ENCODE measurements around the gene ZNF662. TPM values are rescaled to one million over a fixed set of nuclear protein-coding genes. Genes with fewer than 3 reads are reported as not detected.

ZNF662 gene
- total RNA-seq, 4 donors from 2014 or later = 7.2 to 25.5 (median 19.6) TPM

GRCh38 chr3:42904076-42904475 lies 1.9 kb upstream of the ZNF662 start:
- no peaks in the 10 kb centered on the region for H3K4me1 ChIP-seq
- DNase-seq = no peak
- no peaks in the 10 kb centered on the region for H3K36me3 ChIP-seq
- H3K9me3 ChIP-seq = no peaks in the 10 kb centered on the region
- H3K27me3 ChIP-seq = no peaks in the 10 kb centered on the region
- TF ChIP-seq POLR2A (IDR thresholded peaks at IDR 0.05) = no peak
- TF ChIP-seq, protein P1, sequence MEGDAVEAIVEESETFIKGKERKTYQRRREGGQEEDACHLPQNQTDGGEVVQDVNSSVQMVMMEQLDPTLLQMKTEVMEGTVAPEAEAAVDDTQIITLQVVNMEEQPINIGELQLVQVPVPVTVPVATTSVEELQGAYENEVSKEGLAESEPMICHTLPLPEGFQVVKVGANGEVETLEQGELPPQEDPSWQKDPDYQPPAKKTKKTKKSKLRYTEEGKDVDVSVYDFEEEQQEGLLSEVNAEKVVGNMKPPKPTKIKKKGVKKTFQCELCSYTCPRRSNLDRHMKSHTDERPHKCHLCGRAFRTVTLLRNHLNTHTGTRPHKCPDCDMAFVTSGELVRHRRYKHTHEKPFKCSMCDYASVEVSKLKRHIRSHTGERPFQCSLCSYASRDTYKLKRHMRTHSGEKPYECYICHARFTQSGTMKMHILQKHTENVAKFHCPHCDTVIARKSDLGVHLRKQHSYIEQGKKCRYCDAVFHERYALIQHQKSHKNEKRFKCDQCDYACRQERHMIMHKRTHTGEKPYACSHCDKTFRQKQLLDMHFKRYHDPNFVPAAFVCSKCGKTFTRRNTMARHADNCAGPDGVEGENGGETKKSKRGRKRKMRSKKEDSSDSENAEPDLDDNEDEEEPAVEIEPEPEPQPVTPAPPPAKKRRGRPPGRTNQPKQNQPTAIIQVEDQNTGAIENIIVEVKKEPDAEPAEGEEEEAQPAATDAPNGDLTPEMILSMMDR (IDR thresholded peaks at IDR 0.05) = no peak
- intact Hi-C loops (cut with DNase I; ENCODE audit: low total_unique reads) = no loop called here
- no peak overlapping the region for H3K27ac ChIP-seq
- H3K4me3 ChIP-seq = no peak overlapping the region

DNA sequence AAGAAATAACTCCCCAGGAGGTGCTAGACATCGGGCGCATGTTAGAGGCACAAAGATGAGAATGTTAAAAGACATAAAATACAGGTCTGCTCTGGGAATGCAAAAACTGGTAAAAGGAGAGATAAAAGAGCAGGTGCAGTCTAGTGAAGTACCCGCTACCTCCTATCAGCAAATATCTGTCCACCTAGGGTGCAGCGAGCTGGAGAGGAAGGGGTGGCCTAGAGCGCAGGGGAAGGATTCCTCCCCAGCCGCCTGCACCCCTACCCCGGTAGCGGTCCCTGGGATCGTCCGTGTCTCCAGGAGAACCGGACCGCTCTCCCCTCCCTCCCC lies 237 bp upstream of the ZNF662 start:
- Histone ChIP-seq H3K27me3 (no peaks in the 10 kb centered on the region), H3K36me3 (no peaks in the 10 kb centered on the region), H3K9me3 (no peaks in the 10 kb centered on the region), H3K27ac (peak overlapping the region; percentile 75 to 76), H3K4me3 (peak overlapping the region; percentile 65 to 70), H3K4me1 (no peaks in the 10 kb centered on the region)
- TF ChIP-seq, protein P1 (IDR thresholded peaks at IDR 0.05) = no peak
- no peak for TF ChIP-seq POLR2A (IDR thresholded peaks at IDR 0.05)
- DNase-seq = no peak
- intact Hi-C loops (cut with DNase I; ENCODE audit: low total_unique reads) = no loop called here

DNA sequence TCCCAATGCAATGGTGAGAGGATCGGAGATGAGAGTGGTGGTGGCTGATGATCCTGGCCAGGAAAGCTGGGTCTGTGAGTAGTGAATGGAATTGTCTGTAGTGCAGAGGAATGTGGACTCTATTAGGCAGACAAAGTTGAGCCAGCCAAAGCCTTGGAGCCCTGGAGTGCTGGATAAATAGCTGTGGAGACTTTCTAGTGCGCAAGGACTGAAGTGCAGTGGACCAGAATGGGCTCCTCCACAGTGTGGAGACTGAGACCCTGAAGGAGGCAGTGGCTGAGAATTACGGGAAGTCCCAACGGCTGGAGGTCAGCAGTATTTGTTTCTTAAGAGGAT lies 874 bp downstream of the ZNF662 start:
- no peak for DNase-seq
- peaks cover 0 to 3% of the 10 kb centered on the region in 2 donors for H3K9me3 ChIP-seq
- peak overlapping the region in 1 of 2 donors; percentile 76 for H3K27ac ChIP-seq
- no peaks in the 10 kb centered on the region for H3K36me3 ChIP-seq
- intact Hi-C loops (cut with DNase I; ENCODE audit: low total_unique reads) = no loop called here
- TF ChIP-seq, protein P1 (IDR thresholded peaks at IDR 0.05) = no peak
- TF ChIP-seq POLR2A (IDR thresholded peaks at IDR 0.05) = no peak
- H3K4me1 ChIP-seq = no peaks in the 10 kb centered on the region
- peak overlapping the region; percentile 65 to 70 for H3K4me3 ChIP-seq
- H3K27me3 ChIP-seq = no peaks in the 10 kb centered on the region

DNA sequence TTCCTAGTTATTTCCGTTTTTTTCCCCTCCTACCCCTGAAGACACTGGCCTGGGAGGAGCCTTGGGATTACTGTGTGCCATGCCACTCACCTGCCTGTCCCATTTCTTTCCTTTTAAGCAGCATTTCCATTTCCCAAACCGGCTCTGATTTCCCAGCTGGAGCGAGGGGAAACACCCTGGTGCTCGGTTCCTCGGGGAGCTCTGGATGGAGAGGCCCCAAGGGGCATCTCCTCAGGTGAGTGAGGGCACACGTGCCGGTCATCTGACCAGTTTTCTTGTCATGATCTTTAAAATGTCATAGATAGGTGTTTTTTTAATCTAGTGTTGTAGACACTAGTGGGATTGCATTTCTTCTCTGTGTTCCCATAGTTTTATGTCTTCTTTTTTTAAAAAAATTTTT lies 2.7 kb downstream of the ZNF662 start:
- Histone ChIP-seq H3K36me3 (no peaks in the 10 kb centered on the region), H3K27ac (no peak overlapping the region), H3K4me1 (no peaks in the 10 kb centered on the region), H3K4me3 (no peak overlapping the region), H3K27me3 (no peaks in the 10 kb centered on the region), H3K9me3 (peaks cover 0 to 14% of the 10 kb centered on the region in 2 donors)
- TF ChIP-seq, protein P1 (IDR thresholded peaks at IDR 0.05) = no peak
- TF ChIP-seq POLR2A (IDR thresholded peaks at IDR 0.05) = no peak
- intact Hi-C loops (cut with DNase I; ENCODE audit: low total_unique reads) = no loop called here
- no peak for DNase-seq

GRCh38 chr3:42911551-42911950 lies 5.6 kb downstream of the ZNF662 start:
- Histone ChIP-seq H3K4me1 (no peaks in the 10 kb centered on the region), H3K27me3 (no peaks in the 10 kb centered on the region), H3K36me3 (no peaks in the 10 kb centered on the region), H3K4me3 (no peak overlapping the region), H3K9me3 (peaks cover 0 to 41% of the 10 kb centered on the region in 2 donors), H3K27ac (no peak overlapping the region)
- intact Hi-C loops (cut with DNase I; ENCODE audit: low total_unique reads) = no loop called here
- TF ChIP-seq, protein P1 (IDR thresholded peaks at IDR 0.05) = no peak
- no peak for TF ChIP-seq POLR2A (IDR thresholded peaks at IDR 0.05)
- DNase-seq = no peak

Measured in uterus (tissue), 4 donors.